HG03066 (cell line): ENCODE data around the gene AKR1A1.
A peak's percentile ranks its signal among the peaks of the same experiment; 100 is the strongest.
"Not testable (repeated sequence)": the region's sequence is repeated elsewhere in the genome, so short reads cannot be mapped to it uniquely, and the experiment has no call there.

Source experiments
- ATAC-seq: cut with Tn5 transposase; IDR thresholded peaks from one replicate; pipeline ENCODE4 v1.9.1; 2021; ENCODE audit warnings: low read depth; ENCODE audit not compliant: unreplicated experiment

Gene AKR1A1

GRCh38 chr1:45550401-45551351 lies at the start of gene AKR1A1:
TSS of gene AKR1A1 (plus strand) at chr1:45550826. CDS start at chr1:45561795, 10,969 bp downstream.
- peak; percentile 75 for ATAC-seq

GRCh38 chr1:45501505-45501859 lies 49.1 kb upstream of the AKR1A1 start:
- ATAC-seq, result no peak

- no peak for ATAC-seq
Measured at GRCh38 chr1:45503462-45504360, 46.9 kb upstream of the AKR1A1 start.

- ATAC-seq, result no peak
Measured at GRCh38 chr1:45507195-45507594, 43.4 kb upstream of the AKR1A1 start.

GRCh38 chr1:45507893-45508292 lies 42.7 kb upstream of the AKR1A1 start:
- no peak for ATAC-seq

GRCh38 chr1:45508295-45509151 lies 42.1 kb upstream of the AKR1A1 start:
- no peak for ATAC-seq

- no peak for ATAC-seq
Measured at GRCh38 chr1:45510036-45510971, 40.3 kb upstream of the AKR1A1 start.

GRCh38 chr1:45510972-45511527 lies 39.6 kb upstream of the AKR1A1 start:
- no peak for ATAC-seq

GRCh38 chr1:45512641-45513054 lies 38.0 kb upstream of the AKR1A1 start:
- ATAC-seq, result no peak

- not testable (repeated sequence) for ATAC-seq
Measured at GRCh38 chr1:45513532-45514260, 36.9 kb upstream of the AKR1A1 start.

GRCh38 chr1:45516036-45516435 lies 34.6 kb upstream of the AKR1A1 start:
- no peak for ATAC-seq

GRCh38 chr1:45516465-45516864 lies 34.2 kb upstream of the AKR1A1 start:
- ATAC-seq, result no peak

GRCh38 chr1:45518366-45518765 lies 32.3 kb upstream of the AKR1A1 start:
- ATAC-seq, result not testable (repeated sequence)

GRCh38 chr1:45518910-45519309 lies 31.7 kb upstream of the AKR1A1 start:
- ATAC-seq, result no peak

GRCh38 chr1:45519774-45520173 lies 30.9 kb upstream of the AKR1A1 start:
- not testable (repeated sequence) for ATAC-seq

GRCh38 chr1:45521413-45522323 lies 29.0 kb upstream of the AKR1A1 start, which contains the start of gene PRDX1:
TSS of gene PRDX1 (minus strand) at chr1:45521884. CDS start at chr1:45519043, 2,841 bp downstream.
- ATAC-seq, result peak; percentile 81
